ENCODE results near the gene AMDHD2. TPM values are rescaled to one million over a fixed set of nuclear protein-coding genes. Genes with fewer than 3 reads are reported as not detected.
A peak's percentile ranks its signal among the peaks of the same experiment; 100 is the strongest.

Gene AMDHD2
- total and polyA plus RNA-seq, 2 of the 13 experiments (the other 11 are each of a cell fraction or from before 2014, with no cell fraction given): 33.5 to 39.1 TPM

DNA sequence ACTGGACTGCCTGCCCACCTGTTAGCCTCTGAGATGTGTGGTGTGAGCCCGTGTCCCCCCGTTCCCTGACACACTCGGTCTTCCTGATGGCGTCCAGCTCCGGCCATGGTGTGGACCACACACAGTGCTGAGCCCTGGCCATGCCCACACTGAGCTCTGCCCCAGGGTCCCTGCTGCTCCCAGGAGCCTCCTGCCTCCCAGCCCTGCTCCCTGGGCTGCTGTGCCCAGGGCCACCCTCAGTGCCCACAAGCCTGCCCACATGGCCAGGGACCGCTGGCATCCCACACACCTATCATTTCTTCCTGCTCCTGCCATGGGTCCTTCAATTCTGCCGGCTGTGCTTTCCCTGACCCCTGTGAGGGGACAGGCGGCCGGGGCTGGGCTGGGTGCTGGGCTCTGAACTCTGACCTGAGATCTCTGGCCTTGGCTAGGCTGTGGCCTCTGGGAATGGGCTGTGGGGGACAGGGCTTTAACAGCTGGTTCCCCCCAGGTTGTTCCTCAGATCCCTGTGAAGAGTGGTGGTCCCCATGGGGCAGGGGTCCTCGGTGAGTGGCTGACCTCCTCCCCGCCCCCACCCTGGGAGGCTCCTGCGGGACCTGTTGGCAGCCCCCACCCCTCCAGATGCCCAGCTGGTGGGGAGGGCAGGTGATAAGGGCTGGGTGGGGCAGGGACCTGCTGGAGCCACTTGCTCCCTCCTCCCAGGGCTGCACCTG is 7.1 kb downstream of the AMDHD2 start (continued):
- TF ChIP-seq, protein P1, sequence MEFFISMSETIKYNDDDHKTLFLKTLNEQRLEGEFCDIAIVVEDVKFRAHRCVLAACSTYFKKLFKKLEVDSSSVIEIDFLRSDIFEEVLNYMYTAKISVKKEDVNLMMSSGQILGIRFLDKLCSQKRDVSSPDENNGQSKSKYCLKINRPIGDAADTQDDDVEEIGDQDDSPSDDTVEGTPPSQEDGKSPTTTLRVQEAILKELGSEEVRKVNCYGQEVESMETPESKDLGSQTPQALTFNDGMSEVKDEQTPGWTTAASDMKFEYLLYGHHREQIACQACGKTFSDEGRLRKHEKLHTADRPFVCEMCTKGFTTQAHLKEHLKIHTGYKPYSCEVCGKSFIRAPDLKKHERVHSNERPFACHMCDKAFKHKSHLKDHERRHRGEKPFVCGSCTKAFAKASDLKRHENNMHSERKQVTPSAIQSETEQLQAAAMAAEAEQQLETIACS (CRISPR knock-in tag; IDR thresholded peaks at IDR 0.05): no peak
- TF ChIP-seq, protein P2, sequence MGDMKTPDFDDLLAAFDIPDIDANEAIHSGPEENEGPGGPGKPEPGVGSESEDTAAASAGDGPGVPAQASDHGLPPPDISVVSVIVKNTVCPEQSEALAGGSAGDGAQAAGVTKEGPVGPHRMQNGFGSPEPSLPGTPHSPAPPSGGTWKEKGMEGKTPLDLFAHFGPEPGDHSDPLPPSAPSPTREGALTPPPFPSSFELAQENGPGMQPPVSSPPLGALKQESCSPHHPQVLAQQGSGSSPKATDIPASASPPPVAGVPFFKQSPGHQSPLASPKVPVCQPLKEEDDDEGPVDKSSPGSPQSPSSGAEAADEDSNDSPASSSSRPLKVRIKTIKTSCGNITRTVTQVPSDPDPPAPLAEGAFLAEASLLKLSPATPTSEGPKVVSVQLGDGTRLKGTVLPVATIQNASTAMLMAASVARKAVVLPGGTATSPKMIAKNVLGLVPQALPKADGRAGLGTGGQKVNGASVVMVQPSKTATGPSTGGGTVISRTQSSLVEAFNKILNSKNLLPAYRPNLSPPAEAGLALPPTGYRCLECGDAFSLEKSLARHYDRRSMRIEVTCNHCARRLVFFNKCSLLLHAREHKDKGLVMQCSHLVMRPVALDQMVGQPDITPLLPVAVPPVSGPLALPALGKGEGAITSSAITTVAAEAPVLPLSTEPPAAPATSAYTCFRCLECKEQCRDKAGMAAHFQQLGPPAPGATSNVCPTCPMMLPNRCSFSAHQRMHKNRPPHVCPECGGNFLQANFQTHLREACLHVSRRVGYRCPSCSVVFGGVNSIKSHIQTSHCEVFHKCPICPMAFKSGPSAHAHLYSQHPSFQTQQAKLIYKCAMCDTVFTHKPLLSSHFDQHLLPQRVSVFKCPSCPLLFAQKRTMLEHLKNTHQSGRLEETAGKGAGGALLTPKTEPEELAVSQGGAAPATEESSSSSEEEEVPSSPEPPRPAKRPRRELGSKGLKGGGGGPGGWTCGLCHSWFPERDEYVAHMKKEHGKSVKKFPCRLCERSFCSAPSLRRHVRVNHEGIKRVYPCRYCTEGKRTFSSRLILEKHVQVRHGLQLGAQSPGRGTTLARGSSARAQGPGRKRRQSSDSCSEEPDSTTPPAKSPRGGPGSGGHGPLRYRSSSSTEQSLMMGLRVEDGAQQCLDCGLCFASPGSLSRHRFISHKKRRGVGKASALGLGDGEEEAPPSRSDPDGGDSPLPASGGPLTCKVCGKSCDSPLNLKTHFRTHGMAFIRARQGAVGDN (CRISPR knock-in tag; IDR thresholded peaks at IDR 0.05): peak; percentile 88
- TF ChIP-seq HNF4A (CRISPR knock-in tag; IDR thresholded peaks at IDR 0.05) (peak; percentile 60; the same call in 1 of the 2 replicates), ZNF557 (CRISPR knock-in tag; IDR thresholded peaks at IDR 0.05) (no peak), ASH2L (IDR thresholded peaks at IDR 0.05; ENCODE audit: insufficient read length, low read depth, low read length) (no peak), GABPA (IDR thresholded peaks at IDR 0.05; ENCODE audit: low read depth, low read length) (no peak), GABPA (CRISPR knock-in tag; IDR thresholded peaks at IDR 0.05; ENCODE audit: low read depth) (no peak), PHF20 (CRISPR knock-in tag; IDR thresholded peaks at IDR 0.05) (no peak), SOX6 (IDR thresholded peaks at IDR 0.05) (no peak), SOX6 (CRISPR knock-in tag; IDR thresholded peaks at IDR 0.05) (0 out of 2 replicates have a peak, but pooled peaks have one; percentile 15), ZC3H4 (CRISPR knock-in tag; IDR thresholded peaks at IDR 0.05; ENCODE audit: borderline replicate concordance) (no peak), HOXA7 (CRISPR knock-in tag; IDR thresholded peaks at IDR 0.05) (no peak), ISL2 (CRISPR knock-in tag; IDR thresholded peaks at IDR 0.05) (no peak), GATA4 (IDR thresholded peaks at IDR 0.05; ENCODE audit: borderline replicate concordance, low read depth) (no peak), BRCA1 (CRISPR knock-in tag; IDR thresholded peaks at IDR 0.05) (no peak), ZNF136 (CRISPR knock-in tag; IDR thresholded peaks at IDR 0.05; ENCODE audit: low read depth) (no peak), ZFP62 (CRISPR knock-in tag; IDR thresholded peaks at IDR 0.05) (no peak)
- TF ChIP-seq, protein P3, sequence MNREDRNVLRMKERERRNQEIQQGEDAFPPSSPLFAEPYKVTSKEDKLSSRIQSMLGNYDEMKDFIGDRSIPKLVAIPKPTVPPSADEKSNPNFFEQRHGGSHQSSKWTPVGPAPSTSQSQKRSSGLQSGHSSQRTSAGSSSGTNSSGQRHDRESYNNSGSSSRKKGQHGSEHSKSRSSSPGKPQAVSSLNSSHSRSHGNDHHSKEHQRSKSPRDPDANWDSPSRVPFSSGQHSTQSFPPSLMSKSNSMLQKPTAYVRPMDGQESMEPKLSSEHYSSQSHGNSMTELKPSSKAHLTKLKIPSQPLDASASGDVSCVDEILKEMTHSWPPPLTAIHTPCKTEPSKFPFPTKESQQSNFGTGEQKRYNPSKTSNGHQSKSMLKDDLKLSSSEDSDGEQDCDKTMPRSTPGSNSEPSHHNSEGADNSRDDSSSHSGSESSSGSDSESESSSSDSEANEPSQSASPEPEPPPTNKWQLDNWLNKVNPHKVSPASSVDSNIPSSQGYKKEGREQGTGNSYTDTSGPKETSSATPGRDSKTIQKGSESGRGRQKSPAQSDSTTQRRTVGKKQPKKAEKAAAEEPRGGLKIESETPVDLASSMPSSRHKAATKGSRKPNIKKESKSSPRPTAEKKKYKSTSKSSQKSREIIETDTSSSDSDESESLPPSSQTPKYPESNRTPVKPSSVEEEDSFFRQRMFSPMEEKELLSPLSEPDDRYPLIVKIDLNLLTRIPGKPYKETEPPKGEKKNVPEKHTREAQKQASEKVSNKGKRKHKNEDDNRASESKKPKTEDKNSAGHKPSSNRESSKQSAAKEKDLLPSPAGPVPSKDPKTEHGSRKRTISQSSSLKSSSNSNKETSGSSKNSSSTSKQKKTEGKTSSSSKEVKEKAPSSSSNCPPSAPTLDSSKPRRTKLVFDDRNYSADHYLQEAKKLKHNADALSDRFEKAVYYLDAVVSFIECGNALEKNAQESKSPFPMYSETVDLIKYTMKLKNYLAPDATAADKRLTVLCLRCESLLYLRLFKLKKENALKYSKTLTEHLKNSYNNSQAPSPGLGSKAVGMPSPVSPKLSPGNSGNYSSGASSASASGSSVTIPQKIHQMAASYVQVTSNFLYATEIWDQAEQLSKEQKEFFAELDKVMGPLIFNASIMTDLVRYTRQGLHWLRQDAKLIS (CRISPR knock-in tag; IDR thresholded peaks at IDR 0.05): no peak
- TF ChIP-seq, protein P4, sequence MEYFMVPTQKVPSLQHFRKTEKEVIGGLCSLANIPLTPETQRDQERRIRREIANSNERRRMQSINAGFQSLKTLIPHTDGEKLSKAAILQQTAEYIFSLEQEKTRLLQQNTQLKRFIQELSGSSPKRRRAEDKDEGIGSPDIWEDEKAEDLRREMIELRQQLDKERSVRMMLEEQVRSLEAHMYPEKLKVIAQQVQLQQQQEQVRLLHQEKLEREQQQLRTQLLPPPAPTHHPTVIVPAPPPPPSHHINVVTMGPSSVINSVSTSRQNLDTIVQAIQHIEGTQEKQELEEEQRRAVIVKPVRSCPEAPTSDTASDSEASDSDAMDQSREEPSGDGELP (IDR thresholded peaks at IDR 0.05; ENCODE audit: borderline replicate concordance, low read depth): no peak
- TF ChIP-seq, protein P5, sequence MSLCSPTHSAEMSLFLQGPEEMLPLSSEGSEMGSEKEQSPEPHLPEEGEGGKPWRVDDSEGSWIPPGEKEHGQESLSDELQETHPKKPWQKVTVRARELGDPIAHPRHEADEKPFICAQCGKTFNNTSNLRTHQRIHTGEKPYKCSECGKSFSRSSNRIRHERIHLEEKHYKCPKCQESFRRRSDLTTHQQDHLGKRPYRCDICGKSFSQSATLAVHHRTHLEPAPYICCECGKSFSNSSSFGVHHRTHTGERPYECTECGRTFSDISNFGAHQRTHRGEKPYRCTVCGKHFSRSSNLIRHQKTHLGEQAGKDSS (CRISPR knock-in tag; IDR thresholded peaks at IDR 0.05; ENCODE audit: borderline replicate concordance, low read depth): no peak
